AG04450 (cell line): ENCODE results near the gene PITRM1. TPM values are rescaled to one million over a fixed set of nuclear protein-coding genes. Genes with fewer than 3 reads are reported as not detected.

Experiments
- CTCF ChIA-PET: fragments of 300-600, 350-600 bp; formaldehyde crosslinking; extraction: SDS; loops from one replicate; lab custom pipeline; 2022; ENCODE audit warnings: antibody characterized with exemption, inconsistent platforms; lab: Charles Lee
- POLR2A ChIA-PET: fragments of 350-600 bp; formaldehyde crosslinking; extraction: SDS; loops from one replicate; lab custom pipeline; 2021; ENCODE audit warnings: antibody characterized with exemption, inconsistent platforms; lab: Yijun Ruan, JAX
- DNase-seq: peaks from one replicate; pipeline ENCODE4 v3.0.0-alpha.2; 2011; ENCODE audit warnings: low read depth, low spot score
- H3K27ac ChIP-seq: one replicate; pipeline ENCODE4 v1.5.1; 2012; ENCODE audit warnings: low read depth, low read length, control low read depth
- H3K27me3 ChIP-seq: one replicate; pipeline ENCODE4 v1.6.0; 2012; ENCODE audit warnings: low read length; ENCODE audit not compliant: control insufficient read depth, insufficient read depth
- H3K4me3 ChIP-seq: 2 replicates; pipeline ENCODE4 v1.5.1; 2011; ENCODE audit warnings: mild to moderate bottlenecking, low read depth, low read length, control low read depth
- H3K9me3 ChIP-seq: 2 replicates; pipeline ENCODE4 v1.5.1; 2012; ENCODE audit warnings: low read length; ENCODE audit not compliant: control insufficient read depth, insufficient read depth
- polyA plus RNA-seq: library from polyadenylated mRNA; depleted of rRNA; stranded (reverse); fragments of >200 nt; gene quantifications from 2 replicates; pipeline ENCODE4 v1.2.3, GENCODE V29; 2011
- TF ChIP-seq, protein P1 (sequence below): IDR thresholded peaks from 2 replicates; pipeline ENCODE4 v1.5.1; 2011; ENCODE audit warnings: low read depth, low read length, control low read depth, inconsistent platforms

The PITRM1 gene
- polyA plus RNA-seq, 1 experiment = 52.8 TPM

DNA sequence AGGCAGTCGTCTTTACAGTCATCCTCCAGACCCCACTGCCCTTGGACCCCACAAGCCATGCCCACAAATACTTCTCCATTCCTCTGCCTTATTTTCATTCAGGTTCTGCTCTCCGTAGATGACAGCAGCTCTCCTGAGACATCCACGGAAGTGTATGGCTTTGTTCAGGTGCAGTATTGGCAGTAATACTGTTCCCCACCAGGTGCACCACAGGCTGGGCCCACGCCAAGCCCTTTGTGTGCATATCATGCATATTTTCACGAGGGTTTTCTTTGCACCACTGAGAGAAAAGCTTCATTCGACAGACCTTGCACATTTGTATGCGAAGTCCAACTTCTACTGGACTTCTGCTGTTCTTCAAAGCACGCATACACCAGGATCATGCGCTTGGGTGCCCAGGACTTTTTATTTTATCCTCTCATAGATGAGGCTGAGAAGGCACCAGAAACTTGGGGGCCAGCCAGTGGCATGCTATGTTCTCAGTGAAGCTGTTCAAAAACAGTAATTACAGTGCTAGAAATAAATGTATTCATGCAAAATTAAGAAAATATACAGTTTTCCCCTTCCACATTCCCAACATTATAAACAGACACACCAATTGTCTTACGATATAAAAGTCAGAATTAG, 37.8 kb upstream of the PITRM1 start:
- H3K4me3 ChIP-seq = no peak overlapping the region
- no peak for DNase-seq
- ChIA-PET POLR2A (interaction anchor here (1.2 kb wide), 1 partner anchor 575 kb away, joined by 3 read pairs; the partner anchor contains the start of gene KLF6), CTCF (no interaction called here)
- peaks cover 3% of the 10 kb centered on the region for H3K27me3 ChIP-seq
- TF ChIP-seq, protein P1, sequence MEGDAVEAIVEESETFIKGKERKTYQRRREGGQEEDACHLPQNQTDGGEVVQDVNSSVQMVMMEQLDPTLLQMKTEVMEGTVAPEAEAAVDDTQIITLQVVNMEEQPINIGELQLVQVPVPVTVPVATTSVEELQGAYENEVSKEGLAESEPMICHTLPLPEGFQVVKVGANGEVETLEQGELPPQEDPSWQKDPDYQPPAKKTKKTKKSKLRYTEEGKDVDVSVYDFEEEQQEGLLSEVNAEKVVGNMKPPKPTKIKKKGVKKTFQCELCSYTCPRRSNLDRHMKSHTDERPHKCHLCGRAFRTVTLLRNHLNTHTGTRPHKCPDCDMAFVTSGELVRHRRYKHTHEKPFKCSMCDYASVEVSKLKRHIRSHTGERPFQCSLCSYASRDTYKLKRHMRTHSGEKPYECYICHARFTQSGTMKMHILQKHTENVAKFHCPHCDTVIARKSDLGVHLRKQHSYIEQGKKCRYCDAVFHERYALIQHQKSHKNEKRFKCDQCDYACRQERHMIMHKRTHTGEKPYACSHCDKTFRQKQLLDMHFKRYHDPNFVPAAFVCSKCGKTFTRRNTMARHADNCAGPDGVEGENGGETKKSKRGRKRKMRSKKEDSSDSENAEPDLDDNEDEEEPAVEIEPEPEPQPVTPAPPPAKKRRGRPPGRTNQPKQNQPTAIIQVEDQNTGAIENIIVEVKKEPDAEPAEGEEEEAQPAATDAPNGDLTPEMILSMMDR = no peak
- H3K27ac ChIP-seq = no peak overlapping the region
- no peaks in the 10 kb centered on the region; the same call in 1 of the 2 replicates for H3K9me3 ChIP-seq

DNA sequence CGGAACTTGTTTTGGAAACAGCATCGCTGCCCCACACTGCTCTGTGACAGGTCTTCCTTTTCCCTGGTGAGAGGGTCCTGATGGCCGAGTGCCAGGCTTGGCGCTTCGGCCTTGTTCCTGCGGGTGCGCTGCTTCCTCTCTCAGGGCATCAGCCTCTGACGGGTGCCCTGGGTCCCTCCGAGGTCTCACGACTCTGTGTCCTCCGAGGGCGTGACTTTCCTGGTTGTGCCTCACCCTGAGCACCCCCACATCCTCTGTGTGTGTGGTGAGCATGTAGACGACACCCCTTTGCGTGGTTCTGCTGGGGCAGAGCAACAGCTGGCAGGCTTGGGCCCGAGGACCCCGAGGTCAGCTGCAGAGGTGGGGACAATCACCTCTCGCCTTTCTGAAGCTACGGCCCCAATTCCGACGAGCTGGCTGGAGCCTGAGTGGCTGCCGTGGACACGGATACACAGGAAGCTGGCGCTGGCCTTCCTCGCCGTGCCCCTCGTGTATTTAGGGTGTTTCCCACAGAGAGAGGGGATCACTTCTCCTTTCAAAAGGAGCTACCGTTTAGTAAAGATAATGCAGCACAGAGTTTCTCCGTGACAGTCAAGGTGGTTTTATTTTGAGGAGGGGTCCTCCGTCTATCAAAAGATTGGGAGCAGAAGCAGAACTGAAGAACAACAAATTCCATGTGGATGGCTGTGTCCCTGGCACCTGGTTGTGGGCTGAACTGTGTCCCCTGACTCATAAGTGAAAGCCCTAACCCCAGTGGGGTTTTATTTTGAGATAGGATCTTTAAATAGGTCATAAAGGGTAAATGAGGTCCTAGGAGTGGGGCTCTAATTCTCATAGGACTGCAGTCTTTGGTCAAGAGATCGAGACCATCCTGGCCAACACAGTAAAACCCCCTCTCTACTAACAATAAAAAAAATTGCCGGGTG, 36.2 kb upstream of the PITRM1 start:
- TF ChIP-seq, protein P1 = no peak
- Histone ChIP-seq H3K4me3 (no peak overlapping the region), H3K9me3 (no peaks in the 10 kb centered on the region; the same call in 1 of the 2 replicates), H3K27me3 (peaks cover 3% of the 10 kb centered on the region), H3K27ac (no peak overlapping the region)
- DNase-seq = no peak
- POLR2A ChIA-PET = no interaction called here
- CTCF ChIA-PET = interaction anchor here (0.6 kb wide), 1 partner anchor 1446 kb away, joined by 3 read pairs; no protein-coding TSS in a partner anchor

DNA sequence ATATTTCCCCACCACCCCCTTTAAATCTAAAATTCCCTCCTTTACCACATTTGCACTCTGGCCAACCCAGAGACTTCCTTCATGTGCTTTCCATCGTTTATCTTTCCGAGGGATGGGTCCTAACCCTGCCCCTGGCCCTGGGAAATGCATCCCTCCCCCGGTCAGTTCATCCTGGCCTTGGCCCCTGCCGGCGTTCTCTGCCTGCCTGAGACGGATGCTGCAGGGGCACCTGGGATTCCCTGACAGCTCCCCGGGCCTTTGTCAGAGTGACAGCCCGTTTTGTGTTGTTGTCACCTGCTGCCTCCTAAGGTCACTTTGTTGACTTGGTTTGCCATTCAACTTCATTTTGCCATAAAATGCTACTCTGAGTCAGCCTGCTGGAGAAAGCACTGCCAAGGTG, 34.8 kb upstream of the PITRM1 start:
- H3K27ac ChIP-seq = no peak overlapping the region
- ChIA-PET POLR2A (no interaction called here), CTCF (no interaction called here)
- TF ChIP-seq, protein P1 = no peak
- no peak for DNase-seq
- H3K9me3 ChIP-seq = no peaks in the 10 kb centered on the region; the same call in 1 of the 2 replicates
- peaks cover 3% of the 10 kb centered on the region for H3K27me3 ChIP-seq
- no peak overlapping the region for H3K4me3 ChIP-seq

DNA sequence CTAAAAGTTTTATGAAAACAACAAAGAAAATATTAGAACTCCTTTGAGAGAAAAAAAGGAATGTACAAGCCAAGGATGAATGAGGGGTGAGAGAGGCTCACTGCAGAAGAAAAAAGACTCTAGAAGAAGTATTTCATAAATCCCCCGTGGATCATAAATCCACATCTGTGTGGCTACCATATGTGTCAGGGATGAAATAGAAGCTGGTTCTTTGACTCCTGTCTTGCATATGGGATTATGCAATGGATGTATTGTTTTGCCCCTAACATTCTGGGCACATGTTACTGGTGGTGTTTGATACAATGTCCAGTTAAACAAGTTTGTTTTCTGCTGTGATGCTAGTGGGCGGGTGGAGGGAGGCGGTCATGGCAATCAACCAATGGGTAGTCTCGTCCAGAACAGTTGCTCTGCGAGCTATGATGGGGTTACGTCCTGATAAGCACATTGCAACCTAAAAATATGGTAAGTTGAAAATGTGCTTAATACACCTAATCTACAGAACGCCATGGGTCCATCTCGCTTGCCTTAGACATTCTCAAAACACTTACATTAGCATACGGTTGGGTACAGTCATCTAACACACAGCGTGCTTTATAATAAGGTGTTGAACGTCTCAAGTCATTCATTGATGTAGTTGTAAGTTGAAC, 34.1 kb upstream of the PITRM1 start:
- H3K4me3 ChIP-seq = no peak overlapping the region
- CTCF ChIA-PET = no interaction called here
- H3K9me3 ChIP-seq = no peaks in the 10 kb centered on the region; the same call in 1 of the 2 replicates
- no peak for DNase-seq
- POLR2A ChIA-PET = no interaction called here
- no peak overlapping the region for H3K27ac ChIP-seq
- peaks cover 3% of the 10 kb centered on the region for H3K27me3 ChIP-seq
- TF ChIP-seq, protein P1 = no peak
